HFF-Myc (cell line): ENCODE results near the gene NLRC5.

Experiments used
- DNase-seq: peaks from one replicate; pipeline ENCODE4 v3.0.0-alpha.2; 2011; ENCODE audit warnings: low read depth; ENCODE audit errors: extremely low read depth
- H3K4me3 ChIP-seq: replicated peaks from 2 replicates; pipeline ENCODE4 v1.5.1; 2011; ENCODE audit warnings: low read depth, mild to moderate bottlenecking, control low read depth, low read length
- CTCF ChIP-seq: IDR thresholded peaks from 2 replicates; pipeline ENCODE4 v1.5.1; 2012; ENCODE audit warnings: mild to moderate bottlenecking, low read depth, low read length, control low read depth; ENCODE audit errors: missing control alignments

Gene NLRC5

GRCh38 chr16:57091975-57092785, 102.8 kb downstream of the NLRC5 start, which contains the start of gene CPNE2:
TSS of gene CPNE2 (plus strand) at chr16:57092583. CDS start at chr16:57110743, 18,160 bp downstream.
- no peak for TF ChIP-seq CTCF
- no peak for DNase-seq

GRCh38 chr16:57092786-57093411, 103.5 kb downstream of the NLRC5 start:
- no peak for DNase-seq
- TF ChIP-seq CTCF: peak; percentile 43
- H3K4me3 ChIP-seq: peak overlapping the region; percentile 52

More at GRCh38 chr16:57091975-57092785, 102.8 kb downstream of the NLRC5 start, which contains the start of gene CPNE2:
- peak within 1 kb of the TSS; percentile 52 for H3K4me3 ChIP-seq

- peak overlapping the region; percentile 52 for H3K4me3 ChIP-seq
- no peak for DNase-seq
- TF ChIP-seq CTCF: no peak
Measured at GRCh38 chr16:57093666-57094564, 104.6 kb downstream of the NLRC5 start.

- no peak for TF ChIP-seq CTCF
- no peak for DNase-seq
- H3K4me3 ChIP-seq: no peak overlapping the region
Measured at GRCh38 chr16:57094911-57095310, 105.6 kb downstream of the NLRC5 start.

- no peak for TF ChIP-seq CTCF
- DNase-seq: no peak
- no peak overlapping the region for H3K4me3 ChIP-seq
Measured at GRCh38 chr16:57096192-57096591, 106.8 kb downstream of the NLRC5 start.

GRCh38 chr16:57096793-57097192, 107.4 kb downstream of the NLRC5 start:
- DNase-seq: no peak
- H3K4me3 ChIP-seq: no peak overlapping the region
- TF ChIP-seq CTCF: no peak
